HL-60 (cell line): Measurements from ENCODE around the gene CACNA1C.
A peak's percentile ranks its signal among the peaks of the same experiment; 100 is the strongest.

Experiments
- DNase-seq, 2 experiments: peaks; one replicate each; pipeline ENCODE4 v3.0.0-alpha.2; 2010 to 2020; ENCODE audit warnings: low read depth in 1 of 2, low spot score in 1 of 2
- H3K27ac ChIP-seq: fragments of 250-450 bp; sonication (Bioruptor Pico); replicated peaks from 2 replicates; pipeline ENCODE4 v1.5.1; 2020; ENCODE audit warnings: mild to moderate bottlenecking, moderate library complexity
- H3K27me3 ChIP-seq: fragments of 250-450 bp; sonication (Bioruptor Pico); 2 replicates; pipeline ENCODE4 v1.5.1; 2021; ENCODE audit warnings: mild to moderate bottlenecking, moderate library complexity; ENCODE audit not compliant: insufficient read depth, poor library complexity, severe bottlenecking
- H3K4me3 ChIP-seq: replicated peaks from 2 replicates; pipeline ENCODE4 v1.5.1; 2011; ENCODE audit warnings: mild to moderate bottlenecking, control low read depth, low read length; ENCODE audit not compliant: insufficient read depth
- GABPA ChIP-seq: IDR thresholded peaks from 2 replicates; pipeline ENCODE4 v1.6.1; 2012; ENCODE audit warnings: low read depth
- POLR2AphosphoS5 ChIP-seq: IDR thresholded peaks from 2 replicates; pipeline ENCODE4 v1.6.1; 2012; ENCODE audit warnings: low read depth
- SPI1 ChIP-seq: IDR thresholded peaks from 2 replicates; pipeline ENCODE4 v1.6.1; 2012; ENCODE audit warnings: low read depth, mild to moderate bottlenecking, borderline replicate concordance
- TF ChIP-seq, protein P1 (sequence below): IDR thresholded peaks from one replicate; pipeline ENCODE4 v1.5.1; 2011; ENCODE audit warnings: low read length, control low read depth, inconsistent platforms; ENCODE audit not compliant: insufficient read depth
- TF ChIP-seq, protein P2 (sequence below): IDR thresholded peaks from 2 replicates; pipeline ENCODE4 v1.6.1; 2012; ENCODE audit warnings: low read depth; ENCODE audit not compliant: insufficient replicate concordance

The CACNA1C gene

DNA sequence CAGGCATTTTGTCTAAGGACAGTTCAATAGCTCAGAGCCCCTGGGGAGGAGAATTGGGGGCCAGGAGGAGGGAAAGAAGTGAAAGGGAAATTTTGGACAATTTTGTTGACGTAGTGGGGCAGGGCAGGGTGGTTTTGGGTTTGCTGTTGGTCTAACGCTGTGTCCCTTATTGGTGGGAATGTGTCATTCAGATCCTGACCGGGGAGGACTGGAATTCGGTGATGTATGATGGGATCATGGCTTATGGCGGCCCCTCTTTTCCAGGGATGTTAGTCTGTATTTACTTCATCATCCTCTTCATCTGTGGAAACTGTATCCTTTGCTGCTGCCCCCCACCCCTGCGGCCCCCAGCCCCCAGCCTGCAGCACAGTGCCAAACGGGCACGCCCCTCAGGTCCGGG is 529.8 kb downstream of the CACNA1C start:
- H3K27me3 ChIP-seq = no peaks in the 10 kb centered on the region
- H3K4me3 ChIP-seq = no peak overlapping the region
- TF ChIP-seq, protein P1, sequence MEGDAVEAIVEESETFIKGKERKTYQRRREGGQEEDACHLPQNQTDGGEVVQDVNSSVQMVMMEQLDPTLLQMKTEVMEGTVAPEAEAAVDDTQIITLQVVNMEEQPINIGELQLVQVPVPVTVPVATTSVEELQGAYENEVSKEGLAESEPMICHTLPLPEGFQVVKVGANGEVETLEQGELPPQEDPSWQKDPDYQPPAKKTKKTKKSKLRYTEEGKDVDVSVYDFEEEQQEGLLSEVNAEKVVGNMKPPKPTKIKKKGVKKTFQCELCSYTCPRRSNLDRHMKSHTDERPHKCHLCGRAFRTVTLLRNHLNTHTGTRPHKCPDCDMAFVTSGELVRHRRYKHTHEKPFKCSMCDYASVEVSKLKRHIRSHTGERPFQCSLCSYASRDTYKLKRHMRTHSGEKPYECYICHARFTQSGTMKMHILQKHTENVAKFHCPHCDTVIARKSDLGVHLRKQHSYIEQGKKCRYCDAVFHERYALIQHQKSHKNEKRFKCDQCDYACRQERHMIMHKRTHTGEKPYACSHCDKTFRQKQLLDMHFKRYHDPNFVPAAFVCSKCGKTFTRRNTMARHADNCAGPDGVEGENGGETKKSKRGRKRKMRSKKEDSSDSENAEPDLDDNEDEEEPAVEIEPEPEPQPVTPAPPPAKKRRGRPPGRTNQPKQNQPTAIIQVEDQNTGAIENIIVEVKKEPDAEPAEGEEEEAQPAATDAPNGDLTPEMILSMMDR = no peak
- H3K27ac ChIP-seq = no peak overlapping the region
- no peak for DNase-seq

DNA sequence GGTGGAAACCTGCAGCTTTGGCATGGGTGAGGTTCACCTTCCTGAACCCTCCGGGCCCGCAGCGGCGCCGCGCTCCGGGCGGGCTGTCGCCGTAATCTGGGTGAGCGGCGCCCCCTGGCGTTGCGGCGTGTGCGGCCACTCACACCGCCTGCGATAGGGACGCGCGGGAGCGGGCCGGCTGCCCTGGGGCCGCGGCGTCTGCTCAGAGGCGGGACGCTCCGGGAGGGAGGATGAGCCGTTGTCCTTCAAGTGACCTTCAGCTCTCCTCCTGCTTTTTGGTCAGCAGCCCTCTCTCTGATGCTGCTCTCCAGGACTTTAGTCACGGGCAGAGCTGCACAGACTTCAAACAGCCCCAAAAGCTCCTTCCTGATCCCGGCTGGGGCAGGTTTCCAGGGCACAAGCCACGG is 530.3 kb downstream of the CACNA1C start:
- Histone ChIP-seq H3K4me3 (no peak overlapping the region), H3K27me3 (no peaks in the 10 kb centered on the region), H3K27ac (no peak overlapping the region)
- no peak for TF ChIP-seq POLR2AphosphoS5
- TF ChIP-seq SPI1 = no peak
- no peak for TF ChIP-seq GABPA
- TF ChIP-seq, protein P2, sequence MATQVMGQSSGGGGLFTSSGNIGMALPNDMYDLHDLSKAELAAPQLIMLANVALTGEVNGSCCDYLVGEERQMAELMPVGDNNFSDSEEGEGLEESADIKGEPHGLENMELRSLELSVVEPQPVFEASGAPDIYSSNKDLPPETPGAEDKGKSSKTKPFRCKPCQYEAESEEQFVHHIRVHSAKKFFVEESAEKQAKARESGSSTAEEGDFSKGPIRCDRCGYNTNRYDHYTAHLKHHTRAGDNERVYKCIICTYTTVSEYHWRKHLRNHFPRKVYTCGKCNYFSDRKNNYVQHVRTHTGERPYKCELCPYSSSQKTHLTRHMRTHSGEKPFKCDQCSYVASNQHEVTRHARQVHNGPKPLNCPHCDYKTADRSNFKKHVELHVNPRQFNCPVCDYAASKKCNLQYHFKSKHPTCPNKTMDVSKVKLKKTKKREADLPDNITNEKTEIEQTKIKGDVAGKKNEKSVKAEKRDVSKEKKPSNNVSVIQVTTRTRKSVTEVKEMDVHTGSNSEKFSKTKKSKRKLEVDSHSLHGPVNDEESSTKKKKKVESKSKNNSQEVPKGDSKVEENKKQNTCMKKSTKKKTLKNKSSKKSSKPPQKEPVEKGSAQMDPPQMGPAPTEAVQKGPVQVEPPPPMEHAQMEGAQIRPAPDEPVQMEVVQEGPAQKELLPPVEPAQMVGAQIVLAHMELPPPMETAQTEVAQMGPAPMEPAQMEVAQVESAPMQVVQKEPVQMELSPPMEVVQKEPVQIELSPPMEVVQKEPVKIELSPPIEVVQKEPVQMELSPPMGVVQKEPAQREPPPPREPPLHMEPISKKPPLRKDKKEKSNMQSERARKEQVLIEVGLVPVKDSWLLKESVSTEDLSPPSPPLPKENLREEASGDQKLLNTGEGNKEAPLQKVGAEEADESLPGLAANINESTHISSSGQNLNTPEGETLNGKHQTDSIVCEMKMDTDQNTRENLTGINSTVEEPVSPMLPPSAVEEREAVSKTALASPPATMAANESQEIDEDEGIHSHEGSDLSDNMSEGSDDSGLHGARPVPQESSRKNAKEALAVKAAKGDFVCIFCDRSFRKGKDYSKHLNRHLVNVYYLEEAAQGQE = no peak
- TF ChIP-seq, protein P1 = peak; percentile 48
- peak; percentile 34 to 63 for DNase-seq

DNA sequence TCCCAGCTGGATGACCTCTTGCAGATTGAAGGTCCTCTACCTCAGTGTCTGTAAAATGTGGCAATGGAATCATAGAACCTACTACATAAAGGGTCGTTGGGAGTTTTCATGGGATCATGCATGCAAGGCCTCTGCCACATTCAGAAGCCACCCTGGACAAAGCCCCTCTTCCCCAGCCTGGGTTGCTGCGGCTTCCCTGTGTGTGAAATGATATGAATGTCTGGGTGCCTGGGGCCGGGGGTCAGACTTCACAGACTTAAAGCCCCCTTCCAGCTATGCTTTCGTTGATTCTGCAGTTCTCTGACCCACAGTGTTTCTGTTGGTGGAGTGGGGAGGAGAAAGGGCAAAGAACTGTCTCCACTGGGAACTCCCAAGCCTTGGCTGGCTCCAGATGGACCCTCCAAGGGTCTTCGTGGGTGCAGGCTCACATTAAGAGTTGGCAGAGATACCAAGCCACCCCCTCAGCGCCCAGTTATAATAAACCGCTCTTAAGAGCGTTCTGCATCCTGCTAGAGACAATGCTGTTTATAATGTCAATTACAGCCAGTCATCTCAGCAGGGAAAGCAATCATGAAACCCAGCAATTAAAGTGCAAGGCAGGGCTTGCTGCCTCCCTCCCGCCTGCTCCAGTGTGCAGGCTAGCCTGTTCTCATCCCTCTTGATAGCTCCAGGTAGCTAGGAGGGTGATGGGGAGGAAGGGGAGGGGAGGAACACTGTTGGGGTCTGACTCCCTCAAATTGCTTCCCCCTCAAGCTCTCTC is 531.0 kb downstream of the CACNA1C start:
- no peak for DNase-seq
- Histone ChIP-seq H3K4me3 (no peak overlapping the region), H3K27ac (no peak overlapping the region), H3K27me3 (no peaks in the 10 kb centered on the region)
- TF ChIP-seq GABPA = no peak
- TF ChIP-seq POLR2AphosphoS5 = no peak
- TF ChIP-seq, protein P1 = no peak
- no peak for TF ChIP-seq SPI1
- TF ChIP-seq, protein P2 = no peak
